ENCODE results near the gene PHETA1. TPM values are rescaled to one million over a fixed set of nuclear protein-coding genes. Genes with fewer than 3 reads are reported as not detected.
"Not testable (repeated sequence)": the region's sequence is repeated elsewhere in the genome, so short reads cannot be mapped to it uniquely, and the experiment has no call there.

PHETA1 gene
- total RNA-seq, 2 experiments from 2014 or later, result 2.9 to 3.8 TPM

- POLR2A ChIA-PET, result interaction anchor here (1.8 to 11.5 kb wide), 4 partner anchors 19 to 43 kb away, joined by 5 to 150 read pairs (median 56); no protein-coding TSS in a partner anchor
- Mint-ChIP-seq H3K27me3 (no peaks in the 10 kb centered on the region), H3K9me3 (no peaks in the 10 kb centered on the region), H3K36me3 (peaks cover 8% of the 10 kb centered on the region), H3K4me3 (peak overlapping the region; percentile 97), H3K4me1 (peaks cover 59% of the 10 kb centered on the region), H3K27ac (peak overlapping the region; percentile 93)
- ATAC-seq (ENCODE audit: low read depth) (no peak), DNase-seq (no peak)
Measured at GRCh38 chr12:111409403-111409779, 40.5 kb upstream of the PHETA1 start.

DNA sequence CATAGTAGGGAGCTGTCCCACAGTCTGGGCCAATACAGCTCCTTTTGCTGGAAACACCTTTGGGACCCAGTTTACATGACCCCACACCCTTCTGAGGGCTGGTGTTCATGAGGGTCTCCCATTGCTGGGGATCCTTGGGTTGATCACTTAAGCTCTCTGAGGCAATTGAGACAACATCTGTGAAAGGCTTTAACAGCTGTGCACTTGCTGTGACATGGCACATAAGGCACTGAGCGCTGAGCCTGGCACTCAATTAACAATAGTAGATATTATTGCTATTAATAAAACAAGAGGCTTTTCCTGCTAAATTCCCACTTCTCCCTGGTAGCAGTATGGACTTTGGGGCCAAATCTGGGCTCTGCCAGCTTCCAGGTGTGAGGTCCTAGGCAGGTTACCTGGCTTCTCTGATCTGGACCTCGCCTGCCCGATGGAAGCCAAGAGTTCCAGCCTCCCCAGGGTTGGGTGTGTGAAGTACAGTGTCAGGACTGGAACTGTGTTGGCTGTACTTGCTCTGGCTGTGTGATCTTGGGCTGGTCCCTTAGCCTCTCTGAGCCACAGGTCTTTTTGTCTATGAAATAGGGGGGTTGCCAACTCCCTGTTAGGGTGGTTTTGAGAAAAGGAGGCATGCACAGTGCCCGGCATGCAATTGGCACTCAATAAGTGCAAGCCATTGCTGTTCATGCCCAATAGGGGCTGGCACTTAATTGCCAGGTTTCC lies 39.9 kb upstream of the PHETA1 start:
- DNase-seq (no peak), ATAC-seq (ENCODE audit: low read depth) (no peak)
- Mint-ChIP-seq H3K4me3 (peak overlapping the region; percentile 97), H3K27me3 (no peaks in the 10 kb centered on the region), H3K9me3 (no peaks in the 10 kb centered on the region), H3K27ac (peak overlapping the region; percentile 93), H3K36me3 (peaks cover 8% of the 10 kb centered on the region), H3K4me1 (peaks cover 61% of the 10 kb centered on the region)
- POLR2A ChIA-PET, result interaction anchor here (1.8 to 11.5 kb wide), 4 partner anchors 20 to 43 kb away, joined by 5 to 150 read pairs (median 56); no protein-coding TSS in a partner anchor

DNA sequence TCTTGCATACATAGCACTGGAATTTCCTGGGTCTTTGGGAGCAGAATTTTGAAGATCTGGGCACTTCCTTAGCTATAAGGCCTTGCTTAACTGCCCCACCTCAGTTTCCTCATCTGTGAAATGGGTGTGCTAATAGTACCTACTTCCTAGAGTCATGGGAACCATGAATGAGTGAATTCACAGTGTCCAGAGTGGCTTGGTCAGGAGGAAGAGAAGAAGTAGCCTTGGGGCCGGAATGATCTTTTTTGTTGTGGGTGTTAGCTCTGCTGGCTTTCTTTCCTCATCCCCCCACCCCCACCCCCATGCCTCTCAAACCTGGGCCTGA lies 39.2 kb upstream of the PHETA1 start:
- Mint-ChIP-seq H3K27ac (peak overlapping the region; percentile 93), H3K27me3 (no peaks in the 10 kb centered on the region), H3K4me1 (peaks cover 61% of the 10 kb centered on the region), H3K36me3 (peaks cover 2% of the 10 kb centered on the region), H3K4me3 (peak overlapping the region; percentile 97), H3K9me3 (no peaks in the 10 kb centered on the region)
- POLR2A ChIA-PET, result interaction anchor here (1.8 to 11.5 kb wide), 4 partner anchors 21 to 44 kb away, joined by 5 to 150 read pairs (median 56); no protein-coding TSS in a partner anchor
- ATAC-seq (ENCODE audit: low read depth), result no peak
- no peak for DNase-seq

GRCh38 chr12:111407377-111408115 lies 38.7 kb upstream of the PHETA1 start:
- H3K36me3 Mint-ChIP-seq, result peaks cover 2% of the 10 kb centered on the region
- peaks cover 60% of the 10 kb centered on the region for H3K4me1 Mint-ChIP-seq
- no peak for ATAC-seq (ENCODE audit: low read depth)
- H3K27ac Mint-ChIP-seq, result peak overlapping the region; percentile 93
- POLR2A ChIA-PET, result interaction anchor here (0.6 to 11.5 kb wide), 5 partner anchors 14 to 44 kb away, joined by 3 to 150 read pairs (median 52); no protein-coding TSS in a partner anchor
- no peak for DNase-seq
- no peaks in the 10 kb centered on the region for H3K9me3 Mint-ChIP-seq
- H3K4me3 Mint-ChIP-seq, result peak overlapping the region; percentile 97
- H3K27me3 Mint-ChIP-seq, result no peaks in the 10 kb centered on the region

DNA sequence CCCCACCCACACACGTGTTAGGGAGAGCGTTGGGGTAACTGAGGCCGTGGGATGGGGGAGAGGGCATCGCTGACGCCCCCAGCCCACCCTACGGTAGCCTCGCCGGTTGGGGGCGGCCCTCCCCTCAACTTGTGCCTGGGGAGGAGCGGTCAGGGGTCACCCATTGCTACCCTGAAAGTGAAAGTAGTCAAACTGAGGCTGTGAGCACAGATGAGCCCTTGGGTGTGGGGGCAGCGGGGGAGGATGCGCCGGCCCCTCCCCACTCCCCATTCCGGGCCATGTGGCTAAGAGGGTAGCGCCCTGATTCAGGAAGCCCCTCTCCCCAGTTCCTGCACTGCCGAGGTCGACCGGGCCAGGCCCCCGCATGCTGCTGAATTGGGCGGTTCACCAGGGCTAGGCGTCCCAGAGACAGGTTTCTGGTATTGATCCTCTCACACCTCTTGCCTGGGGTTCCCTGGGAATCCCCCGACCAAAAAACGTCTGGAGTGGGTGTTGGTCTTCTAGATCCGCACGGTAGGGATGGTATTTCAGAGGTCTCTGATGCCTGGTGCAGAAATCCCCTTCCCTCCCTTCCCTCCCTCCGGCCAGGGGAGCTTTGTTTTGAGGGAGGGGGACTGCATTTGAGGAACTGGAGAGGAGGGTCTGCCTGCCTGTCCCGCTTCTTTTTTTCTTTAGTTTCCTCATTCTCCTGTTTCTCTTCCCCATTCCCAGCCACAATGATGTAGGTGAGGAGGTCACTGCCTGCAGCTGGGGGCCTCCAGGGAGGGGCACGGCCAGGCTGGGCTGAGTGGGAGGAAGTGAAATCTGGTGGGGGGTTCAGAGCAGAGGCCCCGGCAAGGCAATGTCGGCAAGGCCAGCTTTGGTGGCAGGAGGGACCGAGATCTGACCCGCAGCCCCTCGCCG lies 37.8 kb upstream of the PHETA1 start:
- Mint-ChIP-seq H3K9me3 (no peaks in the 10 kb centered on the region), H3K36me3 (peaks cover 2% of the 10 kb centered on the region), H3K4me3 (peak overlapping the region; percentile 97), H3K27me3 (no peaks in the 10 kb centered on the region), H3K27ac (peak overlapping the region; percentile 93), H3K4me1 (peaks cover 52% of the 10 kb centered on the region)
- no peak for ATAC-seq (ENCODE audit: low read depth)
- DNase-seq, result peak; percentile 62
- POLR2A ChIA-PET, result interaction anchor here (0.6 to 11.5 kb wide), 5 partner anchors 15 to 45 kb away, joined by 3 to 150 read pairs (median 52); no protein-coding TSS in a partner anchor

GRCh38 chr12:111405859-111406473 lies 37.1 kb upstream of the PHETA1 start, which contains the start of gene SH2B3:
Gene SH2B3, plus strand, starts transcription at chr12:111405923. Its CDS starts 12,223 bp downstream, at chr12:111418146.
- DNase-seq (no peak), ATAC-seq (ENCODE audit: low read depth) (peak; percentile 46)
- peaks cover 2% of the 10 kb centered on the region for H3K36me3 Mint-ChIP-seq
- peaks cover 48% of the 10 kb centered on the region for H3K4me1 Mint-ChIP-seq
- no peaks in the 10 kb centered on the region for H3K9me3 Mint-ChIP-seq
- H3K27me3 Mint-ChIP-seq, result no peaks in the 10 kb centered on the region
- peak within 1 kb of the TSS; percentile 94 for H3K27ac Mint-ChIP-seq
- peak within 1 kb of the TSS; percentile 97 for H3K4me3 Mint-ChIP-seq
- POLR2A ChIA-PET, result interaction anchor here (2.8 to 11.5 kb wide), 4 partner anchors 23 to 46 kb away, joined by 30 to 150 read pairs (median 48); no protein-coding TSS in a partner anchor

- DNase-seq (peak; percentile 100), ATAC-seq (ENCODE audit: low read depth) (peak; percentile 78)
- Mint-ChIP-seq H3K27ac (peak overlapping the region; percentile 94), H3K4me1 (peaks cover 45% of the 10 kb centered on the region), H3K27me3 (no peaks in the 10 kb centered on the region), H3K9me3 (no peaks in the 10 kb centered on the region), H3K4me3 (peak overlapping the region; percentile 95), H3K36me3 (peaks cover 2% of the 10 kb centered on the region)
- POLR2A ChIA-PET, result interaction anchor here (0.6 to 11.5 kb wide), 8 partner anchors 23 to 979 kb away, joined by 3 to 150 read pairs (median 20); partner anchors contain the start of genes ACAD10 and BRAP
Measured at GRCh38 chr12:111405149-111405858, 36.4 kb upstream of the PHETA1 start.

DNA sequence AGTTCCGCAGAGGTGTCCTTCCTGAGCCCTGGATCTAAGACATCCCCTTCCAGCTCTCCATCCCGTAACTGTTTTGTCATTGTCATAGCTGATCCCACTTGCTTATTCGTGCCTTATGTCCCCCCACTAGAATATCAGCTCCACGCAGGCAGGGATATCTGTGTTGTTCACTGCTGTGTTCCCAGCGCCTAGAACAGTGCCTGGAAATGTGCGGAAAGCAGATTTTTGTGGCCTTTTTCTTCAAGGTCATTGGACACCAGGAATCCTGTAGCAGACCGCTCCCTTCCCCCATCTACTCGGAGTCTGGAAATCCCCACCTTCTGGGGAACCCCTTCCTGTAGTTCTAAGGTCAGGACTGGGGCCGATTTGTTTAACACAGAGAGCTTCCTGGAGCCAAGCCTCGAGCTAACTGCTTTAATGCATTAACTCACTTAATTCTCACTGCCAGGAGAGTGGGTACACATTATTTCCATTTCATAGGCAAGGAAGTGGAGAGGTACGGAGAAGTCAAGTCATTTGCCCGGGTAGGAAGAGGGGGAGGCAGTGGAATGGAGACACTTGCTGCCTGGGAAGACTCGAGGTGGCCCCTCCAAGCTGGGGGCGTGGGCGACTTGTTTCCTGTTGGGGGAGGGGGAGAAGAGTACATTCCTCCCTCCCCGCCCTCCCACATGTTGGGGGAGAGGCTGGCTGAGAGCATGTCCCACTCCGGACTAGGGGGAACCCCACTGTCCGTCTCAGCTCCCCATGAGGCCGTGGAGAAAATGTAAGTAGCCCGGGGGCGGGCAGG lies 35.7 kb upstream of the PHETA1 start:
- Mint-ChIP-seq H3K36me3 (peaks cover 2% of the 10 kb centered on the region), H3K27me3 (no peaks in the 10 kb centered on the region), H3K4me1 (peaks cover 44% of the 10 kb centered on the region), H3K9me3 (no peaks in the 10 kb centered on the region), H3K4me3 (peak overlapping the region; percentile 95), H3K27ac (peak overlapping the region; percentile 94)
- DNase-seq, result no peak
- no peak for ATAC-seq (ENCODE audit: low read depth)
- POLR2A ChIA-PET, result interaction anchor here (0.6 to 11.5 kb wide), 8 partner anchors 24 to 980 kb away, joined by 3 to 150 read pairs (median 20); partner anchors contain the start of genes ACAD10 and BRAP

DNA sequence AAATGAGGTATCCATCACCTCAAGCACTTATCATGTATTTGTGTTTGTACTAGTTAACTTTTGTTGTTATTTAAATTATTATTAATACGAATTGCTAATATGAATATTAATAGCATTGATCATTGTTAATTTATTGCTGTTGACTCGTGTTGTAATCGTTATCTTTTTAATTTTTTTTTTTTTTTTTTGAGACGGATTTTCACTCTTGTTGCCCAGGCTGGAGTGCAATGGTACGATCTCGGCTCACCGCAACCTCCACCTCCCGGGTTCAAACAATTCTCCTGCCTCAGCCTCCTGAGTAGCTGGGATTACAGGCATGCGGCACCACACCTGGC lies 33.6 kb upstream of the PHETA1 start:
- not testable (repeated sequence) for H3K36me3 Mint-ChIP-seq
- peak overlapping the region; percentile 7 for H3K27ac Mint-ChIP-seq
- POLR2A ChIA-PET, result interaction anchor here (3.6 kb wide), 1 partner anchor 49 kb away, joined by 30 read pairs; no protein-coding TSS in a partner anchor

GRCh38 chr12:111401167-111401605 lies 32.3 kb upstream of the PHETA1 start:
- POLR2A ChIA-PET, result no interaction called here
- no peaks in the 10 kb centered on the region for H3K27me3 Mint-ChIP-seq
- no peak for ATAC-seq (ENCODE audit: low read depth)
- peaks cover 40% of the 10 kb centered on the region for H3K4me1 Mint-ChIP-seq
- no peak for DNase-seq
- no peaks in the 10 kb centered on the region for H3K9me3 Mint-ChIP-seq
- no peaks in the 10 kb centered on the region for H3K36me3 Mint-ChIP-seq
- no peak overlapping the region for H3K27ac Mint-ChIP-seq
- H3K4me3 Mint-ChIP-seq, result no peak overlapping the region

More for the DNA sequence above, 33.6 kb upstream of the PHETA1 start:
- not testable (repeated sequence) for H3K9me3 Mint-ChIP-seq; H3K27me3 Mint-ChIP-seq; ATAC-seq (ENCODE audit: low read depth); DNase-seq
- H3K4me3 Mint-ChIP-seq, result peak overlapping the region; percentile 61
- H3K4me1 Mint-ChIP-seq, result peaks cover 37% of the 10 kb centered on the region

- DNase-seq; ATAC-seq (ENCODE audit: low read depth); H3K9me3 Mint-ChIP-seq; H3K4me3 Mint-ChIP-seq; H3K27me3 Mint-ChIP-seq; H3K36me3 Mint-ChIP-seq: not testable (repeated sequence)
- Mint-ChIP-seq H3K4me1 (peaks cover 40% of the 10 kb centered on the region), H3K27ac (peak overlapping the region; percentile 69)
- POLR2A ChIA-PET, result interaction anchor here (0.6 to 1.7 kb wide), 2 partner anchors 50 to 130 kb away, joined by 5 to 8 read pairs; no protein-coding TSS in a partner anchor
Measured at GRCh38 chr12:111399741-111400404, 31.0 kb upstream of the PHETA1 start.
